ENCODE data around the gene SLC39A9. TPM values are rescaled to one million over a fixed set of nuclear protein-coding genes. Genes with fewer than 3 reads are reported as not detected.

SLC39A9 gene
- total and polyA plus RNA-seq, 9 donors = 15.9 to 54.5 (median 40.4) TPM

DNA sequence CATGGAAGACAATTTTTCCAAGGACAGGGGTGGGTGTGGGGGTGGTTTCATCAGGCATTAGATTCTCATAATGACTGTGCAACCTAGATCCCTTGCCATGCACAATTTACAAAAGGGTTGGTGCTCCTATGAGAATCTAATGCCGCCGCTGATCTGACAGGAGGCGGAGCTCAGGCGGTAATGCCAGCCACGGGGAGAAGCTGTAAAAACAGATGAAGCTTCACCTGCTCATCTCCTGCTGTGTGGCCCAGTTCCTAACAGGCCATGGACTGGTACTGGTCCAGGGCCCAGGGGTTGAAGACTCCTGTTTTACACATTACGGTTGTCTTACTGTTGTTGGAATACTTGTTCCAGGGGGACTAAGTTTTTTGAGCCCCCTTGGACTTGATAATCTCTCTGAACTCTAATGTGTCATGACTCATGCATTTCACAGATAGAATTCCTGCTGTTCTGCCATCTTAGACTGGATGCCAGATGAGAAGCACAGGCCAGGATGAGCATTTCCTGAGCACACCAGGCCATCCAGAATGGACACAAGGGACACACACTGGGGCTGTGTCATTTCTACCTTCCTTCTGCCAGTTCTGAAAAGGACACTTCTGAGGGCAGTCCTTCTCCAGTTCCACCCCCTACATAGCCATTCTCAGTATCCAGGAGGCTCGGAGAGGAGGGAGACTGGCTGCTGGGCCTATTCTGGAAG, 91.9 kb downstream of the SLC39A9 start:
- intact Hi-C loops (cut with DNase I) = no loop called here
- no peak overlapping the region for H3K27ac ChIP-seq
- no peak overlapping the region for H3K4me3 ChIP-seq
- WGBS, 3 donors = 79 to 84% (median 79%) methylated on average over 7 of the region's 7 CpGs
- TF ChIP-seq POLR2A (IDR thresholded peaks at IDR 0.05) = no peak
- no peak for TF ChIP-seq EP300 (IDR thresholded peaks at IDR 0.05)
- TF ChIP-seq, protein P1, sequence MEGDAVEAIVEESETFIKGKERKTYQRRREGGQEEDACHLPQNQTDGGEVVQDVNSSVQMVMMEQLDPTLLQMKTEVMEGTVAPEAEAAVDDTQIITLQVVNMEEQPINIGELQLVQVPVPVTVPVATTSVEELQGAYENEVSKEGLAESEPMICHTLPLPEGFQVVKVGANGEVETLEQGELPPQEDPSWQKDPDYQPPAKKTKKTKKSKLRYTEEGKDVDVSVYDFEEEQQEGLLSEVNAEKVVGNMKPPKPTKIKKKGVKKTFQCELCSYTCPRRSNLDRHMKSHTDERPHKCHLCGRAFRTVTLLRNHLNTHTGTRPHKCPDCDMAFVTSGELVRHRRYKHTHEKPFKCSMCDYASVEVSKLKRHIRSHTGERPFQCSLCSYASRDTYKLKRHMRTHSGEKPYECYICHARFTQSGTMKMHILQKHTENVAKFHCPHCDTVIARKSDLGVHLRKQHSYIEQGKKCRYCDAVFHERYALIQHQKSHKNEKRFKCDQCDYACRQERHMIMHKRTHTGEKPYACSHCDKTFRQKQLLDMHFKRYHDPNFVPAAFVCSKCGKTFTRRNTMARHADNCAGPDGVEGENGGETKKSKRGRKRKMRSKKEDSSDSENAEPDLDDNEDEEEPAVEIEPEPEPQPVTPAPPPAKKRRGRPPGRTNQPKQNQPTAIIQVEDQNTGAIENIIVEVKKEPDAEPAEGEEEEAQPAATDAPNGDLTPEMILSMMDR (IDR thresholded peaks at IDR 0.05) = no peak
- DNase-seq = no peak
- no peaks in the 10 kb centered on the region for H3K27me3 ChIP-seq
- no peaks in the 10 kb centered on the region for H3K36me3 ChIP-seq
- no peaks in the 10 kb centered on the region for H3K9me3 ChIP-seq
- no peaks in the 10 kb centered on the region for H3K4me1 ChIP-seq (ENCODE audit: insufficient read depth)

DNA sequence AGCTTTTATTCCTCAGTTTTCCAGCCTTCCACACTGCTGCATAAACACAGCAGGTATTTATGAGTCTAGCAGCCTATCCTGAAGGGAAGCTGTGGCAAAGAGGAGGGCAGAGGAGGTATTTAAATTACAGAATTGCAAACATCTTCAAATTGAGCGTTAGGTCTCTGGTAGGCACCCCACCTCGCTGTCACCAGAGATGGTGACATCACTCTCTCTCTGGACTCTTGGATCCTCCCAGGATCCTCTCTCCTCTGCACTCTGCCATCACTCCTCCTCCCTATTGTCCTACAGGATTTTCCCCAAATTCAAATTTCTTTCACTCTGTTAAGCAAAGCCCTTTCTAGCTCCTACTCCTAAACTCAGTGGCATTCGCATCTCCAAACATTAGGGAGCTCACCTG, 92.7 kb downstream of the SLC39A9 start:
- no peak for DNase-seq
- no peak for TF ChIP-seq POLR2A (IDR thresholded peaks at IDR 0.05)
- TF ChIP-seq EP300 (IDR thresholded peaks at IDR 0.05) = no peak
- TF ChIP-seq, protein P1 (IDR thresholded peaks at IDR 0.05) = no peak
- no peaks in the 10 kb centered on the region for H3K9me3 ChIP-seq
- no peaks in the 10 kb centered on the region for H3K36me3 ChIP-seq
- no peak overlapping the region for H3K4me3 ChIP-seq
- H3K27ac ChIP-seq = no peak overlapping the region
- intact Hi-C loops (cut with DNase I) = no loop called here
- 81 to 88% (median 85%) methylated on average over 3 of the region's 3 CpGs for WGBS, 3 donors
- no peaks in the 10 kb centered on the region for H3K4me1 ChIP-seq (ENCODE audit: insufficient read depth)
- no peaks in the 10 kb centered on the region for H3K27me3 ChIP-seq

DNA sequence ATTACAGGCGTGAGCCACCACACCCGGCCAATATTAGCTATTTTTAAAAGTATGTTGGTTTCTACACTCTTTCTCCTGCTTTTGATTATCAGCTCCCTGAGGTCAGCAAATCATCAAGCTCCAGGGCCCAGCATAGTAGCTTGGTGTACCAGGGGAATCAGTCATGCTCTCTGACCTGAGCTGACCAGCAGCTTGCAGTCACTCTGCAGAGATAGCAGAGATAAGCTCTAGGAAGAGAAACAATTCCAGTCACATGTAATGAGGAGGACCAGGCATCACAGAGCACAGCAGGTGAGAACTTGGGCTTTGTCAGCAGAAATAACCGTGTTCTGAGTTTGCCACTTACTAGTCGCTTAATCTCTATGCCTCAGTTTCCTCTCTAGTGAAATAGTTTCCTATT, 94.5 kb downstream of the SLC39A9 start:
- no peak overlapping the region for H3K4me3 ChIP-seq
- WGBS, 3 donors = 77 to 84% (median 77%) methylated on average over 4 of the region's 4 CpGs
- no peaks in the 10 kb centered on the region for H3K4me1 ChIP-seq (ENCODE audit: insufficient read depth)
- intact Hi-C loops (cut with DNase I) = no loop called here
- no peak for DNase-seq
- no peaks in the 10 kb centered on the region for H3K9me3 ChIP-seq
- no peak for TF ChIP-seq EP300 (IDR thresholded peaks at IDR 0.05)
- no peak for TF ChIP-seq POLR2A (IDR thresholded peaks at IDR 0.05)
- TF ChIP-seq, protein P1 (IDR thresholded peaks at IDR 0.05) = no peak
- H3K27me3 ChIP-seq = no peaks in the 10 kb centered on the region
- H3K36me3 ChIP-seq = no peaks in the 10 kb centered on the region
- no peak overlapping the region for H3K27ac ChIP-seq

DNA sequence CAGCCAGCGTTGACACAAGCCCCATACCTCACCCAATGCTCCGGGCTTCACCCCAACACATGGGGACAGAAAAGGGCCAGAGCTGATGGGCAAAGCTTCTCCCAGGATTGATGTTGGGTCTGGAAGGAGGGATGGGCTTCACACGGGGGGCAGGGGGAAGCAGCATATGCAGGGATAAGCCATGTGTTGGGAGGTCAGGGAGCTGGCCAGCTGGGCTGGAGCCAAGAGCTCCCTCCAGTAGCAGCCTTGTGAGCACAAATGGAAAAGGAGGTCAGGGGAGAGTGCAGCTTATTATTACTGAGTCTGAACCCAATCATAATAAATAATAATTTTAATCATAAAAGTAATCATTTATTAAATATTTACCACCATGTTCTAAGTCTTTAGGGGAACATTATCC, 95.3 kb downstream of the SLC39A9 start:
- Histone ChIP-seq H3K4me3 (no peak overlapping the region), H3K27ac (no peak overlapping the region), H3K4me1 (ENCODE audit: insufficient read depth) (no peaks in the 10 kb centered on the region), H3K9me3 (no peaks in the 10 kb centered on the region), H3K36me3 (no peaks in the 10 kb centered on the region), H3K27me3 (no peaks in the 10 kb centered on the region)
- WGBS, 3 donors = 43 to 52% (median 50%) methylated on average over 3 of the region's 3 CpGs
- intact Hi-C loops (cut with DNase I) = no loop called here
- no peak for DNase-seq
- TF ChIP-seq EP300 (IDR thresholded peaks at IDR 0.05) = no peak
- TF ChIP-seq POLR2A (IDR thresholded peaks at IDR 0.05) = no peak
- TF ChIP-seq, protein P1 (IDR thresholded peaks at IDR 0.05) = no peak
